Kidney epithelial cell (primary cell): ENCODE results near the gene ZNF175. TPM values are rescaled to one million over a fixed set of nuclear protein-coding genes. Genes with fewer than 3 reads are reported as not detected.

Source experiments
- DNase-seq: peaks from one replicate; pipeline ENCODE4 v3.0.0-alpha.2; 2010; ENCODE audit warnings: low read depth
- H3K27me3 ChIP-seq: 2 replicates; pipeline ENCODE4 v1.6.0; 2011; ENCODE audit warnings: low read length; ENCODE audit not compliant: control insufficient read depth, insufficient read depth
- H3K36me3 ChIP-seq: 2 replicates; pipeline ENCODE4 v1.5.1; 2011; ENCODE audit warnings: low read length; ENCODE audit not compliant: control insufficient read depth, insufficient read depth
- H3K4me3 ChIP-seq: 2 replicates; pipeline ENCODE4 v1.5.1; 2011; ENCODE audit warnings: low read depth, mild to moderate bottlenecking, control low read depth, low read length
- CTCF ChIP-seq: IDR thresholded peaks from 2 replicates; pipeline ENCODE4 v1.5.1; 2011; ENCODE audit warnings: mild to moderate bottlenecking, moderate library complexity, low read length, control low read depth, inconsistent platforms; ENCODE audit not compliant: insufficient read depth, poor library complexity, severe bottlenecking
- total RNA-seq: library from RNA; depleted of rRNA; stranded (reverse); fragments of >200 nt; gene quantifications from 2 replicates; pipeline ENCODE4 v1.2.3, GENCODE V29; 2015

Gene ZNF175
- total RNA-seq, 1 donor from 2014 or later, result 5.0 TPM

- Histone ChIP-seq H3K27me3 (no peaks in the 10 kb centered on the region), H3K4me3 (peak overlapping the region; percentile 43), H3K36me3 (no peaks in the 10 kb centered on the region)
- TF ChIP-seq CTCF, result no peak
- no peak for DNase-seq
Measured at GRCh38 chr19:51594774-51595109, 23.7 kb downstream of the ZNF175 start.

GRCh38 chr19:51595190-51596175 lies 24.4 kb downstream of the ZNF175 start:
- Histone ChIP-seq H3K27me3 (peaks cover under 1% of the 10 kb centered on the region), H3K4me3 (no peak overlapping the region), H3K36me3 (no peaks in the 10 kb centered on the region)
- no peak for DNase-seq
- no peak for TF ChIP-seq CTCF

GRCh38 chr19:51598159-51598915 lies 27.3 kb downstream of the ZNF175 start:
- Histone ChIP-seq H3K27me3 (peaks cover 14% of the 10 kb centered on the region), H3K36me3 (no peaks in the 10 kb centered on the region), H3K4me3 (no peak overlapping the region)
- no peak for DNase-seq
- TF ChIP-seq CTCF, result no peak

- no peak overlapping the region for H3K4me3 ChIP-seq
- no peaks in the 10 kb centered on the region for H3K36me3 ChIP-seq
- TF ChIP-seq CTCF, result no peak
- no peak for DNase-seq
- H3K27me3 ChIP-seq, result peaks cover 14% of the 10 kb centered on the region
Measured at GRCh38 chr19:51599084-51599483, 28.0 kb downstream of the ZNF175 start.

GRCh38 chr19:51600940-51601580 lies 30.0 kb downstream of the ZNF175 start:
- peaks cover 14% of the 10 kb centered on the region for H3K27me3 ChIP-seq
- DNase-seq, result no peak
- no peaks in the 10 kb centered on the region for H3K36me3 ChIP-seq
- TF ChIP-seq CTCF, result no peak
- H3K4me3 ChIP-seq, result no peak overlapping the region
